OCI-LY1 (cell line): ENCODE results near the gene MPRIP.

Experiments used
- H2AFZ ChIP-seq: fragments of 200-600 bp; sonication (generic), shearing (Covaris generic); 2 replicates; pipeline ENCODE4 v1.6.0; 2014; ENCODE audit warnings: antibody characterized with exemption, mild to moderate bottlenecking, low read length
- H3F3A ChIP-seq: fragments of 200-600 bp; sonication (generic), shearing (Covaris generic); 2 replicates; pipeline ENCODE4 v1.6.0; 2014; ENCODE audit warnings: mild to moderate bottlenecking, antibody characterized with exemption, low read length, moderate library complexity; ENCODE audit not compliant: insufficient read depth
- H3K27ac ChIP-seq: fragments of 200-600 bp; sonication (generic); 2 replicates; pipeline ENCODE4 v1.5.1; 2014; ENCODE audit warnings: low read length, mixed run types, mild to moderate bottlenecking, low read depth; ENCODE audit not compliant: poor library complexity, severe bottlenecking
- H3K27me3 ChIP-seq: fragments of 200-600 bp; sonication (generic); 2 replicates; pipeline ENCODE4 v1.6.0; 2014; ENCODE audit warnings: antibody characterized with exemption, mild to moderate bottlenecking, low read length, moderate library complexity; ENCODE audit not compliant: insufficient read depth
- H3K36me3 ChIP-seq: fragments of 200-600 bp; sonication (generic); 2 replicates; pipeline ENCODE4 v1.6.1; 2014; ENCODE audit warnings: mild to moderate bottlenecking, antibody characterized with exemption, low read length, moderate library complexity, mixed read lengths; ENCODE audit not compliant: insufficient read depth
- H3K4me1 ChIP-seq: fragments of 200-600 bp; sonication (generic); 2 replicates; pipeline ENCODE4 v1.5.1; 2014; ENCODE audit warnings: mild to moderate bottlenecking, low read length, moderate library complexity; ENCODE audit not compliant: insufficient read depth, severe bottlenecking
- H3K4me2 ChIP-seq: fragments of 200-600 bp; sonication (generic), shearing (Covaris generic); 2 replicates; pipeline ENCODE4 v1.6.1; 2014; ENCODE audit warnings: low read length
- H3K4me3 ChIP-seq: fragments of 200-600 bp; sonication (generic); 2 replicates; pipeline ENCODE4 v1.5.1; 2014; ENCODE audit warnings: low read length, low read depth, mild to moderate bottlenecking, mixed read lengths; ENCODE audit not compliant: poor library complexity, severe bottlenecking
- H3K79me2 ChIP-seq: fragments of 200-600 bp; shearing (Covaris generic); 2 replicates; pipeline ENCODE4 v1.6.1; 2016; ENCODE audit warnings: mixed run types, low read length, mixed read lengths; ENCODE audit not compliant: insufficient read depth
- H3K9ac ChIP-seq: fragments of 200-600 bp; sonication (generic), shearing (Covaris generic); 2 replicates; pipeline ENCODE4 v1.6.1; 2014; ENCODE audit warnings: mild to moderate bottlenecking, low read length, mixed read lengths
- H3K9me2 ChIP-seq: fragments of 200-600 bp; sonication (generic), shearing (Covaris generic); 2 replicates; pipeline ENCODE4 v1.6.1; 2014; ENCODE audit warnings: low read depth, mild to moderate bottlenecking, low read length, mixed read lengths
- H3K9me3 ChIP-seq: fragments of 200-600 bp; shearing (Covaris generic); 2 replicates; pipeline ENCODE4 v1.6.1; 2014; ENCODE audit warnings: low read length, mixed read lengths
- H4K20me1 ChIP-seq: fragments of 200-600 bp; sonication (generic), shearing (Covaris generic); 2 replicates; pipeline ENCODE4 v1.6.0; 2016; ENCODE audit warnings: mild to moderate bottlenecking, low read length; ENCODE audit not compliant: insufficient read depth
- EZH2 ChIP-seq: fragments of 200-600 bp; sonication (generic), shearing (Covaris generic); IDR thresholded peaks from 2 replicates; pipeline ENCODE4 v1.8.0; 2017; ENCODE audit warnings: borderline replicate concordance, mixed run types, mild to moderate bottlenecking, antibody characterized with exemption, low read length, moderate library complexity, mixed read lengths
- TF ChIP-seq, protein P1 (sequence below): fragments of 200-600 bp; sonication (generic), shearing (Covaris generic); IDR thresholded peaks from 2 replicates; pipeline ENCODE4 v1.5.1; 2017; ENCODE audit warnings: mild to moderate bottlenecking, antibody characterized with exemption, low read length, moderate library complexity, mixed read lengths

The MPRIP gene

DNA sequence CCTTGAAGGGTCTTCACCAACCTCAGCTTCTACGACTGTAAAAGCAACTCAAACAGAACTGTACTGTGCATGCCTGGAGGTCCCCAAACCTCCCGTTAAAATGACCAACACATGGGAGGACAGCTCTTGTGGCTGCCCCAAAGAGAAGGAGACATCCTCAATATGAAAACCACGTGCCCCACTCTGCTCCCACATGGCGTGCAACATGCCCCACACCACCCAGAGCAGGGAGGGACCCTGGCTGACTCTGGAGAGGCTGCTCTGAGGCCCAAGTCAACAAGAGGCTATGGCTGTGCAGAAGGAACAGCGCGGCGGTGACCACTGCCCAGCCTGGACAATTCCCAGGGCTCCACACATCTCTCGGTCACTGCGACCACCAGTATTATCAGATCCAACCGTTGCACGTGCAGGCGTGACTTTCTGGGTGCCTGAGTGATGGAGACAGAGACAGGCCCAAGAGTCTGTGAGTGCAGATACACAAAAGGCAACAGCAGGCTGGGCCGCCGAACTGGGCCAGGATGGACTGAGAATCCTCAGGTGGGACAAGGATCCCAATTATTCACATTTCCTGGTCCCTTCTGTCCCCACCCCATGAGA, 162.5 kb downstream of the MPRIP start:
- Histone ChIP-seq H2AFZ (no peak overlapping the region), H3F3A (no peaks in the 10 kb centered on the region), H3K27ac (peak overlapping the region; percentile 66), H4K20me1 (no peaks in the 10 kb centered on the region), H3K79me2 (peaks cover 21% of the 10 kb centered on the region), H3K27me3 (no peaks in the 10 kb centered on the region), H3K4me1 (peaks cover 25% of the 10 kb centered on the region), H3K9ac (peak overlapping the region; percentile 98), H3K9me2 (no peaks in the 10 kb centered on the region), H3K4me3 (peak overlapping the region; percentile 92), H3K4me2 (peak overlapping the region; percentile 94), H3K36me3 (peaks cover 46% of the 10 kb centered on the region), H3K9me3 (no peaks in the 10 kb centered on the region)
- TF ChIP-seq EZH2: no peak
- TF ChIP-seq, protein P1, sequence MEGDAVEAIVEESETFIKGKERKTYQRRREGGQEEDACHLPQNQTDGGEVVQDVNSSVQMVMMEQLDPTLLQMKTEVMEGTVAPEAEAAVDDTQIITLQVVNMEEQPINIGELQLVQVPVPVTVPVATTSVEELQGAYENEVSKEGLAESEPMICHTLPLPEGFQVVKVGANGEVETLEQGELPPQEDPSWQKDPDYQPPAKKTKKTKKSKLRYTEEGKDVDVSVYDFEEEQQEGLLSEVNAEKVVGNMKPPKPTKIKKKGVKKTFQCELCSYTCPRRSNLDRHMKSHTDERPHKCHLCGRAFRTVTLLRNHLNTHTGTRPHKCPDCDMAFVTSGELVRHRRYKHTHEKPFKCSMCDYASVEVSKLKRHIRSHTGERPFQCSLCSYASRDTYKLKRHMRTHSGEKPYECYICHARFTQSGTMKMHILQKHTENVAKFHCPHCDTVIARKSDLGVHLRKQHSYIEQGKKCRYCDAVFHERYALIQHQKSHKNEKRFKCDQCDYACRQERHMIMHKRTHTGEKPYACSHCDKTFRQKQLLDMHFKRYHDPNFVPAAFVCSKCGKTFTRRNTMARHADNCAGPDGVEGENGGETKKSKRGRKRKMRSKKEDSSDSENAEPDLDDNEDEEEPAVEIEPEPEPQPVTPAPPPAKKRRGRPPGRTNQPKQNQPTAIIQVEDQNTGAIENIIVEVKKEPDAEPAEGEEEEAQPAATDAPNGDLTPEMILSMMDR: no peak

DNA sequence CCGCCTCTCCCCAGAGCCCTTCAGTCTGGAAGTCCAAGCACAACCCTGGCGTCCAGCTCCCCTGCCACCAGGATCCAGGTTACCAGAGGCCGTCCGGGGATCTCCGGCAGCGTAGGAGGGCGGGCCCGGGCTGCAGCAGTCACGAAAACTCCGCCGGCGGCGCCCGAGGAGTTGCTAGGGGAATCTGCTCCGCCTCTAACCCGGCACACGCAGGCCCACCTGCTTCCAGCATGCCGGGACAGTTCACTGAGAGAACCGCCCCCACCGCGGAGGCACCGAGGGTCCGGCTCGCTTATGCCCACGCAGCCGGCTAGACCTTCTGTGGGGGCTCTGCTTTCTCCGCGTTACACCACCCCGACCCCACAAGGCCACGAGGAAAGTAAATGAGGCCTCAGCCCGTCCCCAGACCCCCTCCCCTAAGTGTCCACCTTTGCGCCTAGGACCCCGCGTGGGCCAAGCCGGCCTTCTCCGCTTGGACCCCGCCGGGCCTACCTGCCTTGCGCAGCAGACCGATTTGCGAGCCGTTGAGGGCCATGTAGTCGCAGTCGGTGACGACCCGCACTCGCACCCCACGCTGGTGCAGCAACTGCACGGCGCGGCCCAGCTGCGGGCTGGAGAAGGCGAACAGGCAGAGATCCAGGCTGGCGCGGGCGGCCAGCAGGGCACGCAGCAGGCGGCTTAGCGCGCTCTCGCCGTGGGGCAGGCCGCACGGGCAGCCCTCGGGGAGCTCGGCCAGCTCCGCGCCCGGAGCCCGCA, 163.3 kb downstream of the MPRIP start:
- Histone ChIP-seq H3F3A (no peaks in the 10 kb centered on the region), H3K4me1 (peaks cover 25% of the 10 kb centered on the region), H3K36me3 (peaks cover 37% of the 10 kb centered on the region), H3K79me2 (peaks cover 21% of the 10 kb centered on the region), H4K20me1 (no peaks in the 10 kb centered on the region), H3K4me3 (peak overlapping the region; percentile 92), H3K9me3 (no peaks in the 10 kb centered on the region), H3K4me2 (peak overlapping the region; percentile 94), H2AFZ (no peak overlapping the region), H3K27ac (peak overlapping the region; percentile 66), H3K27me3 (no peaks in the 10 kb centered on the region), H3K9me2 (no peaks in the 10 kb centered on the region), H3K9ac (peak overlapping the region; percentile 98)
- TF ChIP-seq EZH2: no peak
- TF ChIP-seq, protein P1: no peak

DNA sequence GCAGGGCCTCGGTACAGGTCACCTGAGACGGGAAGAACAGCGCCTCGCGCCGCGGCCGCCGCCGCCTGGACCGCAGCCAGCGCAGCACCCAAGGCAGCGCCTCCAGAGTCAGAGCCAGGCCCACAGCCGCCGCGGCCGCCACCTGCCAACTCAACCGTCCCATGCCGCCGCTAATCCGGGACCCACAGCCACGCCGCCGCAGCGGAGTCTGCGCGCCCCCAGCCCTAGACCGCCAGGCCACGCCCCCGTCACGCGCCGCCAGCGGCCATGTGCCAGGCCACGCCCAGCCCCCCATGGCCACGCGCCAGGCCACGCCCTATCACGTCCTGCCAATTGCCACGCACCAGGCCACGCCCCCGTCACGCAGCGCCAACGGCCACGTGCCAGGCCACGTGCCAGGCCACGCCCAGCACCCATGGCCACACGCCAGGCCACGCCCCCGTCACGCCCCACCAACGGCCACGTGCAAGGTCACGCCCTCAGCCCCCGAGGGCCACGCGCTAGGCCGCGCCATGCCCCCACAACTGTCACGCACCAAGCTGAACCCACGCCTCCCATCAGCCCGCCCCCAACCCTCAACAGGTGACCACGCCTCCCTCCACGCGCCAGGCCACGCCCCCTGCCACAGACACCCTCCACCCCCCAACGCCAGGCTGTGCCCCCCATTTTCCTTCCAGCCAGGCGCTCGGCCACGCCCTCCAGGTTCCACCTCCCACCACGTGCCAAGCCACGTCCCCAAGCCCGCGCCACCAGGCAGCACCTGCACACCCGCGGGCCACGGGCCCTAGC, 164.1 kb downstream of the MPRIP start, which contains the start of gene PLD6:
Gene PLD6, minus strand, starts transcription at position 210 of the 789 bp plus-strand sequence. Its CDS starts 47 bp downstream, at position 163.
- TF ChIP-seq, protein P1: no peak
- TF ChIP-seq EZH2: no peak
- Histone ChIP-seq H3F3A (no peaks in the 10 kb centered on the region), H3K27me3 (no peaks in the 10 kb centered on the region), H3K79me2 (peaks cover 21% of the 10 kb centered on the region), H3K27ac (peak within 1 kb of the TSS; percentile 66), H3K9me3 (no peaks in the 10 kb centered on the region), H3K4me2 (peak within 1 kb of the TSS; percentile 94), H3K4me3 (peak within 1 kb of the TSS; percentile 92), H3K9me2 (no peaks in the 10 kb centered on the region), H4K20me1 (no peaks in the 10 kb centered on the region), H3K4me1 (peaks cover 25% of the 10 kb centered on the region), H3K36me3 (peaks cover 30% of the 10 kb centered on the region), H2AFZ (no peak within 1 kb of the TSS), H3K9ac (peak within 1 kb of the TSS; percentile 98)
